Neural progenitor cell (in vitro differentiated cells): ENCODE results near the gene MACROD2.

ENCODE experiments used
- EZH2 ChIP-seq: fragments of 200-600 bp; sonication (generic); IDR thresholded peaks from 2 replicates; pipeline ENCODE4 v1.6.1; 2017; ENCODE audit warnings: antibody characterized with exemption, mild to moderate bottlenecking, moderate library complexity
- EZH2phosphoT487 ChIP-seq: fragments of 200-600 bp; sonication (generic); IDR thresholded peaks from 2 replicates; pipeline ENCODE4 v1.6.1; 2017; ENCODE audit warnings: antibody characterized with exemption
- TF ChIP-seq, protein P1 (sequence below): fragments of 200-600 bp; sonication (generic); IDR thresholded peaks from 2 replicates; pipeline ENCODE4 v1.5.1; 2017; ENCODE audit warnings: antibody characterized with exemption, mild to moderate bottlenecking

GRCh38 chr20:14745830-14746229, 750.5 kb downstream of the MACROD2 start:
- TF ChIP-seq, protein P1, sequence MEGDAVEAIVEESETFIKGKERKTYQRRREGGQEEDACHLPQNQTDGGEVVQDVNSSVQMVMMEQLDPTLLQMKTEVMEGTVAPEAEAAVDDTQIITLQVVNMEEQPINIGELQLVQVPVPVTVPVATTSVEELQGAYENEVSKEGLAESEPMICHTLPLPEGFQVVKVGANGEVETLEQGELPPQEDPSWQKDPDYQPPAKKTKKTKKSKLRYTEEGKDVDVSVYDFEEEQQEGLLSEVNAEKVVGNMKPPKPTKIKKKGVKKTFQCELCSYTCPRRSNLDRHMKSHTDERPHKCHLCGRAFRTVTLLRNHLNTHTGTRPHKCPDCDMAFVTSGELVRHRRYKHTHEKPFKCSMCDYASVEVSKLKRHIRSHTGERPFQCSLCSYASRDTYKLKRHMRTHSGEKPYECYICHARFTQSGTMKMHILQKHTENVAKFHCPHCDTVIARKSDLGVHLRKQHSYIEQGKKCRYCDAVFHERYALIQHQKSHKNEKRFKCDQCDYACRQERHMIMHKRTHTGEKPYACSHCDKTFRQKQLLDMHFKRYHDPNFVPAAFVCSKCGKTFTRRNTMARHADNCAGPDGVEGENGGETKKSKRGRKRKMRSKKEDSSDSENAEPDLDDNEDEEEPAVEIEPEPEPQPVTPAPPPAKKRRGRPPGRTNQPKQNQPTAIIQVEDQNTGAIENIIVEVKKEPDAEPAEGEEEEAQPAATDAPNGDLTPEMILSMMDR: no peak
- no peak for TF ChIP-seq EZH2
- TF ChIP-seq EZH2phosphoT487: no peak
